HuH-7.5 (cell line): Measurements from ENCODE around the gene LRFN3.
A peak's percentile ranks its signal among the peaks of the same experiment; 100 is the strongest.
"Not testable (repeated sequence)": the region's sequence is repeated elsewhere in the genome, so short reads cannot be mapped to it uniquely, and the experiment has no call there.

ENCODE experiments used
- DNase-seq: peaks from one replicate; pipeline ENCODE4 v3.0.0; 2011; ENCODE audit warnings: low spot score

Gene LRFN3

DNA sequence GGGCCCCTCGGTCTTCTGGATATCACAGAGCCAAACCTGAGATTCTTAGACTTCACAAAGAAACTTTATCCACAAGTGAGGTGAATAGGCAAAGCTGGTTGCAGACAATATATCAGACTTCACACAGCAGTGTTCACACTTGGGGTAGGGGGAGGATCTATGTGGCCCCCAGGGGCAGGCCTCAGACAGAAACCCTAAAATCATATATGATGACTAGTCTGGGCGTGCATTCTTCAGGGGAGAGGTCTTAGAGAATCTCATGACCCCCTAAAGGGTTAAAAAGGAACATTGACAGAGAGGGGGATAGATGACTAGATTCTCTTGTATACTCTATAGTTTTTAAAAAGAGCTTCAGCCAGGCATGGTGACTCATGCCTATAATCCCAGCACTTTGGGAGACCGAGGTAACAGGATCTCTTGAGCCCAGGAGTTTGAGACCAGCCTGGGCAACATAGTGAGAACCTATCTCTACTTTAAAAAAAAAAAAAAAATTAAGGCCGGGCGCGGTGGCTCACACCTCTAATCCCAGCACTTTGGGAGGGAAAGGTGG, 30.9 kb upstream of the LRFN3 start:
- no peak for DNase-seq

DNA sequence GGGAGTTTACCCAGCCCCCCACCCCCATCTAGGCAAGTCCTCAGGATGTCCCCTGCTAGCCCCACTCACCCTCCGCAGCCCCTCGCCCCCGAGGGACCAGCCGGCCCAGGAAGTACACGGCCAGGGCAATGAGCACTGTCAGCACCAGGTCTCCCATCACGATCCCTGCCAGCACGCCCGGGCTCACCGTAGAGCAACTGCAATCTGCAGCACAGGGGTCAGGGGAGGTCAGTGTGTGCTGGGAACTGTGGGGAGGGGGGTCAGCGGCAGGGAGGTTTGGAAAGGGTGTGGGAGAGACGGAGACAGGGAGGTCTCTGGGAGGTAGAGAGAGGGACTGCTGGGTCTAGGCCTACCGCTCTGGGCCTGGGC, 28.8 kb upstream of the LRFN3 start:
- no peak for DNase-seq

DNA sequence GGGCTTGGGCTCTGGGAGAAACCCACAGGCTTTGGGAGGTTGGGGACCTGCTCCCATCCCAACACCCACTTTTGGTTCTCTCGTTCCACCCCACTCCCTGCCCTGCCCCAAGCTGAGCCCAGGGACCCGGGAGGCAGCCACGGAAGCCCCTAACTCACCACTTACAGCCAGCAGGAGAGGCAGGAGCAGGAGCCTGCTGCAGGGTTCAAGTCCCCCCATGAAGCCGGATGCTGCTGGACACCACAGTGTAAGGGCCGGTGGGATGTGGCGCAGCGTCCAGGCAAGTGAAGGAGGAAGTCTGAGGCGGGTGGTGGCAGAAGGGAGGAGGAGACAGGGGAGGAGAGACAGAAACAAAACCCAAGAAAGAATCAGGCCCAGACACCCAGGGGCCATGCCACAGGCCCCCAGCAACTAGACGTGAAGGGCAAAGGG, 28.1 kb upstream of the LRFN3 start, which contains the start of gene TYROBP:
Gene TYROBP, minus strand, starts transcription at position 286 of the 432 bp plus-strand sequence. Its CDS starts 67 bp downstream, at position 219.
- no peak for DNase-seq

DNA sequence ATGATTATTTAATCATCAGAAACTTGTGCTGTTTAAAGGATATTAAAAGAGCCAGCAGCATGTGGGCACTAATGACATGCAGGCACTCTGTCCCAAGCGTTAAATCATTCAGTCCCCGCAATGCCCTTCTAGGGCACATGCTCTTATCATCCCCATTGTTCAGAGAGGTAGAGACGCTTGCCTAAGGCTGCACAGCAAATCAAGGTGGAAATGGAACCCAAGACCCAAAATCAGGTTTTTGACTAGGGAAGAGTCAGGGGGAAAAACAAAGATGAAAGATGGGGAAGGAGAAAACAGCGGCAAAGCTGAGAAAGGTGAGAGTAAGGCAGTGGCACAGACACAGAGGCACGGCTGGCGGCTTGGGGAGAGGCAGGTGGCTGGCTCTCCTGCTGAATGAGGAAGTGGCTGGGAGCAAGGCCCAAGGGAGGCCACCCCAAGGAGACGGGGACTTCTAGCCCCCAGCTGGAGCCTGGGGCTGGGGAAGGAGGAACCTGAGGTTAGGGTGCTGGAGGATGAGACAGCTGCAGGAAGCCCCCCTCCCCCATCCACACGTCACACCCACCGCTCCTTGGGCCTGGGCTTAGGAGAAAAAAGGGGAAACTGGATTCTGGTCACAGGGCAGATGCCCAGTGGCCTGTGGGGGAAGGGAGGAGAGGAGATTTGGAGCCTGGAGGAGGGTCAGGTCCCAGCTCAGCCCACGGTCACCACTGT, 27.0 kb upstream of the LRFN3 start:
- no peak for DNase-seq

DNA sequence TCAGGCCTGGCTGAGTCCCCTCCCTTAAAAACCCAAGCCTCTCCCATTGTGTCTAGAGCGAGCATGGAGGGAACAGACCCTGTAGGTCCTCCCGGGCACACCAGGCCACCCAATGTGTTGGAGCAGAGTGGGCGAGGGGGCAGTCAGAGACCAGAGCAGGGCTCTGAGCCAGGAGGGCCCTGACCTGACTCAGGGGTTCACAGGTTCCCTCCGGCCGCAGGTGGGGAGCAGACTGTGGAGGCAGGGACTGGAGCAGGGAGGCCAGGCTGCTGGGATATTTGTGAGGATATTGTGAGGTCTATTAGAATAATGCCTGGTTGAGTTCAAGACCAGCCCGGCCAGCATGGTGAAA, 26.5 kb upstream of the LRFN3 start:
- no peak for DNase-seq

DNA sequence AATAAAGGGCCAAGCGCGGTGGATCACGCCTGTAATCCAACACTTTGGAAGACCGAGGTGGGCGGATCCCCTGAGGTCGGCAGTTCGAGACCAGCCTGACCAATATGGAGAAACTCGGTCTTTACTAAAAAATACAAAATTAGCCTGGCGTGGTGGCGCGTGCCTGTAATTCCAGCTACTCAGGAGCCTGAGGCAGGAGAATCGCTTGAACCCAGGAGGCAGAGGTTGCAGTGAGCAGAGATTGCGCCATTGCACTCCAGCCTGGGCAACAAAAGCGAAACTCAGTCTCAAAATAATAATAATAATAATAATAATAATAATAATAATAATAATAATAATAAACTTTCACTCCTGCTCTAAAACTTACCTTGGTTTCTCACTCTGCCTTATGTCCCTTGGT, 25.8 kb upstream of the LRFN3 start:
- not testable (repeated sequence) for DNase-seq

DNA sequence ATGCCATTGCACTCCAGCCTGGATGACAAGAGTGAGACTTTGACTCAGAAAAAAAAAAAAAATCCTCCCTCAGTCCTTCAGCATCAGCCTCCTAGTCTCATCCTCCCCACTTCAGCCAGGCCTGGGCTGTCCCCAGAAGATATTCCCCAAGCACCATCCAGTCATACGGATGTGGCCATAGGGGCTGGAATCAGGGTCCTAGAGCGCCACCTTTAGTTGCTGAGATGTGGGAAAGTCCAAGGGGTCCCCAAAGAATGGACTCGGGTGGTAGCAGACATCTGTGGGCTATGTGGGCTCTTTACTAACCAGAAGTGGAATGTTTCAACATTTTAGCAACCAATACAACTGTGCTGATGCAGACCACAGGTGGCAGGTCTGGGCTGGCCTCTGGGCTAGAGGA, 25.0 kb upstream of the LRFN3 start:
- DNase-seq: no peak

DNA sequence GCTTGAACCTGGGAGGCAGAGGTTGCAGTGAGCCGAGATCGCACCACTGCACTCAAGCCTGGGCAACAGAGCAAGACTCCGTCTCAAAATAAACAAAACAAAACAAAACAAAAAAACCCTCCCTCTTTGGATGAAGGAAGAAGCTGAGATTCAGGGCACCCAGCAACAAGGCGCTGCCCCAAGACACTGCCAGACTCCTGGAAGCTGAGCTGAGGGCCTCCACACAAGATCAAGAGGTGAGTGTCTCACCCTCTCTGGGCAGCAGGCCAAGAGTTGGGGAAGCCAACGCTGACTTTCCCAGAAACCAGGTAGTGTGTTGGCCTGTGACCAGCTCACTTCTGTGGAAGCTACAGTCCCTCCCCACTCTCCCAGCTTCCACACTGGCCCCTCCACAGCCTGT, 24.4 kb upstream of the LRFN3 start:
- no peak for DNase-seq

DNA sequence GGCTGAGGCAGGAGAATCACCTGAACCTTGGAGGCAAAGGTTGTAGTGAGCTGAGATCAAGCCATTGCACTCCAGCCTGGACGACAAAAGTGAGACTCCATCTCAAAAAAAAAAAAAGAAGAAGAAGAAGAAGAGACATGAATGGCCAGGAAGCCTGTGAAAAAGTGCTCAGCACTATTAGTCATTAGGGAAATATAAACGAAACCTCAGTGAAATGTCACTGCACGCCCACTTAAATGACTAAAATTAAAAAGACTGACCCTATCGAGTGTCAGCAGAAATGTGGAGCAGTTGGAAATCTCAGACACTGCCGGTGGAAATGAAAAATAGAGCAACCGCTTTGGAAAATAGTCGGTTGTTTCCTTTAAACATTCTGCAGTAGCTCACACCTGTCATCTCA, 22.6 kb upstream of the LRFN3 start:
- no peak for DNase-seq

DNA sequence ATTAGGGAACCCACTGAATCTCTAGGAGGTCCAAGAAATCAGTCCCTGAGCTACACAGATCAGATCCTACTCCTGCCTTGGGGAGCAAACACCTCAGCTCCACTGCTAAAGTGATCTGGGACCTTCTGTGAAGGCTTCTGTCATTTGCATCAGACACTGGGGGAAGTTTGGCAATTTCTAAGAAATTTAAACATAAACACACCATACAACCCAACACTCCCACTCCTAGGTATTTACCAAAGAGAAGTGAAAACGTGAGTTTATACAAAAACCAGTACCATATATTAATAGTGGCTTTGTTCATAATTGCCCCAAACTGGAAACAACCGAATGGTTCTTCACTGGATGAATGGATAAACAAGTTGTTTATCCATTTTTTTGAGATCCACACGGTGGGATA, 20.7 kb upstream of the LRFN3 start:
- DNase-seq: no peak

DNA sequence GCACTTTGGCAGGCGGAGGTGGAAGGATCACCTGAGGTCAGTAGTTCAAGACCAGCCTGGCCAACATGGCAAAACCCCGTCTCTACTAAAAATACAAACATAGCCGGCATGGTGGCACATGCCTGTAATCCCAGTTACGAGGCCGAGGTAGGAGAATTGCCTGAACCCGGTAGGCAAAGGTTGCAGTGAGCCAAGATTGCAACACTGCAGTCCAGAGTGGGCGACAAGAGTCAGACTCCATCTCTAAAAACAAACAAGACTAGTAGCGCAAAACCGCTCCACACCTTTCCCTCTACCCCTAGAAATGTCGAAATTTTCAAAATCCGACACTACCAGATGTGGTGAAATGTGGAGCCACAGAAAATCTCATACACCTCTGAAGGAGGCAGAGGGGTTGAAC, 16.9 kb upstream of the LRFN3 start:
- no peak for DNase-seq

DNA sequence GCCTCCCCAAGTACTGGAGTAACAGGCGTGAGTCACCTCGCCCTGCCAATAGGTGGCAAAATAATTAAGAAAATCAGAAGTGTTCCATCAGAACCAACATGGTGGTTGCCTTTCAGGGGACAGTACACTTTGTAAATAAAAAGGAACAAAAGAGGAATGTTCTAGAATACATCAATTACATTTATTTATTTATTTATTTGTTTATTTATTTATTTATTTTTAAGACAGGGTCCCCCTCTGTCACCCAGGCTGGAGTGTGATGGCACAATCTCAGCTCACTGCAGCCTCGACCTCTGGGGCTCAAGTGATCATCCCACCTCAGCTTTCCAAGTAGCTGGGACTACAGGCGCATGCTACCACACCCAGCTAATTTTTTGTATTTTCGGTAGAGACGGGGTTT, 15.2 kb upstream of the LRFN3 start:
- DNase-seq: no peak

DNA sequence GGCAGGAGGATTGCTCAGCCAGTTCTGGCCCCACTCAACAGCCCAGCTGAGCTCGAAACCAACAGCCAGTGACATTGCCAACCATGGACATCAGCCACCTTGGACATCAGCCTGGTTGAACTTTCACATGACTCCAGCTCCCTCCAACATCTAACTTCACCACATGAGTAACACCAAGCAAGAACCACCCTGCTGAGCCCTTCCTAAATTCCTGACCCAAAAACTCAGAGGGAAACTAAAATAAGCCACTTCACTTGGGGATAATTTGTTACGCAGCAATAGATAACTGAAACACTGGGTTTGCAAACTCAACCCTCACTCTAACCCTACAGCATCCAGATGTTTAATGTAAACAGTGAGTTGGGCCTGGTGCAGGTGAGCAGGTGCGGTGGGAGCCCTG, 10.7 kb upstream of the LRFN3 start:
- no peak for DNase-seq

DNA sequence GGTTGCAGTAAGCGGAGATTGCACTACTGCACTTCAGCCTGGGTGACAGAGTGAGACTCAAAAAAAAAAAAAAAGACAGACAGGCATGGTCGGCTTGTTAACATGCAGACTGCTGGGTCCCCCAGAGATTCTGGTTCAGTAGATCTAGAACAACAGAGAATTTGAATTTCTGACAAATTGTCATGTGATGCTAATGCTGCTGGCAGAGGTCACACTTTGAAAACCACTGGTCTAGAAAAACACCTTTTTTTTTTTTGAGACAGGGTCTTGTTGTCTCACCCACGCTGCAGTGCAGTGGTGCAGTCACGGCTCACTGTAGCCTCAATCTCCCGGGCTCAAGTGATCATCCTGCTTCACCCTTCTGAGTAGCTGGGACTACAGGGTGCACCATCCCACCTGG, 7.7 kb upstream of the LRFN3 start:
- no peak for DNase-seq

DNA sequence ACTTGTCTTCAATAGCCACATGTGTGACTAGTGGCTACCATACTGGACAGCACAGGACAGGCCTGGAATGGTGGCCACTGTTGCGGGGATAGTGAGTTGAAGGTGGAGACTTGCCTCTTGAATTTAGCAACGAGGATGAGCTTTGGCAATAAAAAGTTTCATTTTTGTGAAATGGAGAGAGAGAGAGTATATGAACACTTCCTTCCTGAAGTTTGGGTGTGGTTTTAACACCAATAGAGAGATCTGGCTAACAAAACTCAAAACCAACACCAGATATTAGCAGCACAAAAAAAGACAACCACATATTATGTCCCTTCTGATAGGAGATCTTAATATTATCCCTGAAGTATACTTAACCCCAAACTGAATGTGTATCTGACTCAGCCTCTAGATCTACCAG, 6.3 kb upstream of the LRFN3 start:
- DNase-seq: no peak

DNA sequence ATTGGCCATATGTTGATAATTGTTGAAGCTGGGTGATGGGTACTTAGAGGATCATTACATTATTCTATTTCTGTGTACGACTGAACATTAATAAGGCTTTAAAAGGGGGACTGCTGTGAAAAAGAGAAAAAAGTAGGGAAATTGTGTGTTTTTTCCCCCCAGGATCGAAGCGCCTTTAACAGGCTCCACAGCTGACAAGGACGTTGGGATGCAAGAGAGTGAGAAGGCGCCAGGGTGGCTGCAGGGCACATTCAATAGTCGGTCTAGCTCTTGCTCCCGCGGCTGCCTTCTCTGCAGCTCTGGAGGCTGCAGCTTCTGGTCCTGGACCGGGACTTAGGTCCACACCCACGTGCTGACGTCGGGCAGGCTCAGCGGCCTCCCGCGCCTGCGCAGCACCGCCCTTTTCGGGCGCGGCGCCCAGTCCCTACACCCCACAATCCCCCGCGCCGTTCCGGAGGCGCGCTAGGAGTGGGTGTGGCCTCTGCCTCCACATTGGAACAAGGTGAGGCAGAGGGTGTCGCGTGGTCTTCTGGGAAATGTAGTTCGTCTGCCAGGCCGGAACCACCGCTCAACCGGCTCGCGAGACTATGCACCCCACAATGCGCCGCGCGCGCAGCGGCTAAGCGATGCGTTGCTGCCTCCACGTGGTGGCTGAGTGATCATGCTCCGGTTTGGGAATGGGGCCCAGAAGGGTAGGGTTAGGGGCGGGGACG, 4.9 kb upstream of the LRFN3 start:
- peak; percentile 98 for DNase-seq

DNA sequence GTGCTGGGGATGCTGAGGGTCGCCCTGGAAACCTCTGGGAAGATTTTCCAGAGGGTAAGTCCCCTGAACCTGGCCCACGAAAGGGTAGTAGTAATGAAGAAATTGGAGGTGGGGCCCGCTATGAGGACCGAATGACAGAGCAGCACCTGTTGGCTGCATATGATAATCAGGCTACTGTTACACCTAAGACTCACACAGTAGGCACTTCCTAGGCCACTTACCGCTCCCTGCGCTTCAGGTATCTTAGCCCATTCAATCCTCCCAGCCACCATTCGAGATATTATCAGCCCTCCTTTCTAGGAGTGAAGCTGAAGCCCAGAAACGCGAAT, 4.3 kb upstream of the LRFN3 start:
- no peak for DNase-seq

DNA sequence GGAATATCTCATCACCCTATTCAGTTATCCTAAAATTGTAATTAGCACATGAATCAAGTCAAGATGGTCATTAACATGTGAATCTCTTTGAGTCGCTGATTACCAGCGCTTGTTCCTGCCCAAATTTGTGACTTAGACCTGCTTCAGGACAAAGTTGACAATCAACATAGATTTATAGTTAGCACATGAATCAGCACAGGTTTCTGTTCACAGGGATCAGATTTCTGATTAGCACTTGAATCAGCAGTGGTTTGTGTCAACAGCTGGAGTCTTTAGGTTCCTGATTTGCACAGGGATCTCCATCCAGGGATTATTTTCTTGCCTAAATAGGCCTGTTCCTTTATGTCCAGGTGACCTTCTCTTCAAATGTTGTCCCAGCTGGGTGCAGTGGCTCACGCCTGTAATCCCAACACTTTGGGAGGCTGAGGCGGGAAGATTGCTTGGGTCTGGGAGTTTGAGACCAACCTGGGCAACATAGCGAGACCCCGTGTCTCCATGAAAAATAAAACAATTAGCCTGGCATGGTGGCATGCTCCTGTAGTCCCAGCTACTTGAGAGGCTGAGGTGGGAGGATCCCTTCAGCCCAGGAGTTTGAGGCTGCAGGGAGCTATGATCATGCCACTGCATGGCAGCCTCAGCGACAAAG, 3.8 kb upstream of the LRFN3 start:
- DNase-seq: no peak

DNA sequence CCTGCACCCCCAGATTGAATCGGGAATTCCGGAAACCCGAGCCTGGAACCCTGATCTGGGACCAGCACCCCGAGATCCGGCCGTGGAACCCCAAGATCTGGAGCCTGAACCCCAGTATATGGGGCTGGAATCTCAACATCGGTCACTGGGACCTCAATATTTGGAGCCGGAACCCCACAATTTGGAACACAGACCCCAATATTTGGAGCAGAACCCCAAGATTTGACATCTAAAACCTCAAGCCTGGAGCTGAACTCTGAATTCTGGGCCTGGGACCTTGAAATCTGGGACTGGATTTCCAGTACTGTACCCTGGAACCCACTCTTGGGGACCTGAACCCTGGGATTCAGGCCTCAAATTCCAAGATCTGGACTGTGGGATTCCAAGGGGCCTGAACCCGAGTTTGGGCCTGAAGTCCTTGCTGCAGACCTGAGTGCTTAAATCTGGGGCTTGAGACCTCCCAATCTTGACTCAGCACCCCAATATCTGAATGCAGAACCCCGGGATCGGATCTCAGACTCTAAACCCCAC, 629 bp downstream of the LRFN3 start:
- DNase-seq: no peak

DNA sequence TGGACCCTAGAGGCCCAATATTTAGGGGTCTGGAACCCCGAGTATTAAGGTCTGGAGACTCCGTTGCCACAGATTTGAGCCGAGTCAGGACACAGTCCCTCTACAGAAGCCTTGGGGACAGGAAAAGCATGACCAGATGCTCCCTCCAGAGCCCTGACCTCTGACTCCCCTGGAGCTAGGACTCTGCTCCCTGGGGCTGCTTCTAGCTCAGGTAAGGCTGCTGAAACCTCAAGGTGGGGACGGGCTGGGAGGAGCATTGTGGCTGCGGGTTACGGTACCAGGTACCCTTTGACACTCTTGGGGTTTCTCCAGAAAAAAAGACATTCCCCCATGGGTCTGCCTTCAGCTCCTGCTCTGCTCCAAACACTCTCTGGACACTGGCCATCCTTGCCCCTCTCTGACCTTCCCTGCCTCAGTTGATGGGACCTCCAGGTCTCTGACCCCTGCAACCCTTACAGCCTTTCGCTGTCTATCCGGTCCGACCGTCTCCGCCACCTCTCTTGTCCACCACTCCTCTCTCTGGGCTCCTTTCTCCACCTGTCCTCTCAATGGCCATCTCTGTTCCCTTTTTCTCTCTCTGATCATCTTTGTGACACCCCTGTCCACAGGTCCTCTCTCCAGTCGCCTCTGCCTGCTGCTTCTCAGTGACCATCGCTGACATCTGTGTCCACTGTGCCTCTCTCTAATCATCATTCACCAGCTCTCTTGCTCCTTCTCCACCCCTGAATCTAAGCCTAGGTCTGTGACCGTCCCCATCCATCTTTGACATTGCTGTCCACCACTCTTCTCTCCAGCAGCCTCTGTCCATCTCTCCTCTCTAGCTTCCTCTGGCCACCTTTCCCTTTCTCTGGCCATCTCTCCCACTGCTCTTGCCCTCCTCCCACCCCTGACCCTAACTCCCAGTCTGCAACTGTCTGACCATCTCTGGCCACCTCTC, 1.4 kb downstream of the LRFN3 start:
- no peak for DNase-seq

DNA sequence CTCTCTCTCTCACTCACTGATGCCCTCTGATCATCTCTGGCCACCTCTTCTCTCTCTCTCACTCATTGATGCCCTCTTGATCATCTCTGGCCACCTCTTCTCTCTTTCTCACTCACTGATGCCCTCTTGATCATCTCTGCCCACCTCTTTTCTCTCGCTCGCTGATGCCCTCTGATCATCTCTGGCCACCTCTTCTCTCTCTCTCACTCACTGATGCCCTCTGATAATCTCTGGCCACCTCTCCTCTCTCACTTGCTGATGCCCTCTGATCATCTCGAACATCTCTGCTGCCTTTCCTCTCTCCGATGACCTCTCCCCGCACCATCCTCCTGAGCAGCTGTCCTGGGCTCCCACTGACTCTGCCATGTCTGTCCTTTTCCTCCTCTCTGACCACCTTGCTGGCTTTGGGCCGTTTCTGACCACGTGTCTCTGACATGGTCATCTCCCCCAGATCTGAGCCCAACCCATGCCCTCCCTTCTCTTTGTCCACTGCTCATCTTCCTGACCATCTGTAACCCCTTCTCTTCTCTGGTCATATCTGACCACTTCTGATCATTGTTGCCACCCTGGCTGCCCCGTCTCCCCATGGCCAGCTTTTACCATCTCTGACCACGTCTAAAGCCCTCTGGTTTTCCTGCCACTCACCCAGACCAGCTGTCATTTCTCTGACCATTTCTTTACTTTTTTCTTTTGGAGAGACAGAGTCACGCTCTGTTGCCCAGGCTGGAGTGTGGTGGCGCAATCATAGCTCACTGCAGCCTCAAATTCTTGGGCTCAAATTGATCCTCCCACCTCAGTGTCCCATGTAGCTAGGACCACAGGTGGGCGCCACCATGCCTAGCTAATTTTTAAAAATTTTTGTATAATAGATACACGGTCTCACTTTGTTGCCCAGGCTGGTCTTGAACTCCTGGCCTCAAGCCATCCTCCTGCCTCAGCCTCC, 2.4 kb downstream of the LRFN3 start:
- no peak for DNase-seq
